NT2/D1 (cell line): Measurements from ENCODE around the gene MED26.

Experiments
- DNase-seq: peaks from one replicate; pipeline ENCODE4 v3.0.0-alpha.2; 2011; ENCODE audit warnings: low read depth, low spot score
- H3K27me3 ChIP-seq: 2 replicates; pipeline ENCODE4 v1.6.0; 2011; ENCODE audit warnings: mild to moderate bottlenecking; ENCODE audit not compliant: insufficient read length, insufficient read depth
- H3K36me3 ChIP-seq: 2 replicates; pipeline ENCODE4 v1.6.1; 2011; ENCODE audit warnings: mild to moderate bottlenecking, low read length, mixed read lengths; ENCODE audit not compliant: insufficient read depth, insufficient read length
- H3K4me1 ChIP-seq: 2 replicates; pipeline ENCODE4 v1.5.1; 2011; ENCODE audit not compliant: insufficient read depth, insufficient read length
- H3K4me3 ChIP-seq: 2 replicates; pipeline ENCODE4 v1.5.1; 2011; ENCODE audit warnings: low read depth; ENCODE audit not compliant: insufficient read length
- H3K9ac ChIP-seq: 2 replicates; pipeline ENCODE4 v1.6.0; 2011; ENCODE audit warnings: low read depth; ENCODE audit not compliant: insufficient read length
- H3K9me3 ChIP-seq: 2 replicates; pipeline ENCODE4 v1.5.1; 2011; ENCODE audit warnings: mild to moderate bottlenecking, low read length; ENCODE audit not compliant: insufficient read depth
- SUZ12 ChIP-seq: IDR thresholded peaks from 2 replicates; pipeline ENCODE4 v1.6.1; 2011; ENCODE audit not compliant: insufficient read length, insufficient read depth; ENCODE audit errors: extremely low read depth
- YY1 ChIP-seq: IDR thresholded peaks from 2 replicates; pipeline ENCODE4 v1.6.1; 2011; ENCODE audit not compliant: insufficient read length, insufficient read depth
- ZNF274 ChIP-seq: IDR thresholded peaks from 2 replicates; pipeline ENCODE4 v1.6.1; 2011; ENCODE audit warnings: mild to moderate bottlenecking, low read depth, low read length

Gene MED26

DNA sequence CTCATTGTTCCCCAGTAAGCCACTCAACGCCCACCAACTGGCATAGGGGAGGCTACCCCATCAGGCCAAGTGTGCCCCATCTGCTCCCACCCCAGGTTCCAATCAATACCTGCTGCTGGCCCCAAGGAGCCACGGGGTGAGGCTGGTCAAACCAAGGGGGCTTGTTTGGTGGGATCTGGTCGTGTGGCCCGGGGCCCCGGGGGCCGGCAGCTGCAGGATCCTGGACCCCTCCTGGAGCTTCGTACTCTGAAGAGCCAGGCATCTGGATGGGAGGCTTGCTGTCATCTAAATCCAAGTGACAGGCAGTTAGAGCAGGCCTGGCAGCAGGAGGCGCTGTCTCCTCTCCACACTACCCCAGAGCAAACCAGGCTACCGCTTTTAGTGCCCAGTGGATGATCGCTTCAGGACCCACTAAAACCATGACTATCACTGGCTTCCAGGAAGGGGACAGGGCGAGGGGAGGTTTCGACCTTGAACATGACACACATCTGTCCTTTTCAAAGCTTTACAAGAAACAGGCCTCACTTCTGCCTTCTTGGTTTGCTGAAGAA lies 100.0 kb downstream of the MED26 start:
- H3K36me3 ChIP-seq: peaks cover 95% of the 10 kb centered on the region
- DNase-seq: no peak
- H3K27me3 ChIP-seq: no peaks in the 10 kb centered on the region
- H3K4me3 ChIP-seq: no peak overlapping the region
- H3K9me3 ChIP-seq: no peaks in the 10 kb centered on the region
- TF ChIP-seq SUZ12: no peak
- H3K9ac ChIP-seq: no peak overlapping the region
- peaks cover 9% of the 10 kb centered on the region for H3K4me1 ChIP-seq

DNA sequence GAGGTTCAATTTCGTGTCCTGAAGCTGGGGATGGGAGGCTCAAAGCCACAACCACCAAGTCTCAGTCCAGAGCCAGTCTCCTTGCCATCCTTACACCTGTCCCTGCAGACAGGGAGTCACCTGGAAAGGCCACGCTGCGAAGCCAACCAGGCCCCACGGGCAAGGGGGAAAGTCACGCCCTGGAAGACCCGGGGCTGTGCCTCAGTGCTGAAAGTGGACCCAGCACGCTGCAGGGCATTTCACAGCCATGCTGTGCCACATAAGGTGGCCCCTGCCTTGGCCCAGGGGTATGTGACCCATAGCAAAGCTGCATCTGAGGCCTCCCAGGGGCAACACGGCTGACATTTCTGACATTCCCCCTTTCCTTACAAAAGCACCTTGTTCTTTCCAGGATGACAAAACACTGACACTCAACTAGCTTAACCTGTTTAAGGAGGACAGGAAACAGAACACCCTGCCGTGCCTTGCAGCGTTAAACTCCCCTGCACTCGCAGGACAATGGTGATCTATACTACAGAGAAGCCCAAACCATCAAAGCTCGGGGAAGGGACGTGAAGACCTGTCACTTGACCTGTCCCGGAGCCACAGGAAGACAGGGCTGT lies 100.6 kb downstream of the MED26 start:
- Histone ChIP-seq H3K9me3 (no peaks in the 10 kb centered on the region), H3K4me3 (no peak overlapping the region)

DNA sequence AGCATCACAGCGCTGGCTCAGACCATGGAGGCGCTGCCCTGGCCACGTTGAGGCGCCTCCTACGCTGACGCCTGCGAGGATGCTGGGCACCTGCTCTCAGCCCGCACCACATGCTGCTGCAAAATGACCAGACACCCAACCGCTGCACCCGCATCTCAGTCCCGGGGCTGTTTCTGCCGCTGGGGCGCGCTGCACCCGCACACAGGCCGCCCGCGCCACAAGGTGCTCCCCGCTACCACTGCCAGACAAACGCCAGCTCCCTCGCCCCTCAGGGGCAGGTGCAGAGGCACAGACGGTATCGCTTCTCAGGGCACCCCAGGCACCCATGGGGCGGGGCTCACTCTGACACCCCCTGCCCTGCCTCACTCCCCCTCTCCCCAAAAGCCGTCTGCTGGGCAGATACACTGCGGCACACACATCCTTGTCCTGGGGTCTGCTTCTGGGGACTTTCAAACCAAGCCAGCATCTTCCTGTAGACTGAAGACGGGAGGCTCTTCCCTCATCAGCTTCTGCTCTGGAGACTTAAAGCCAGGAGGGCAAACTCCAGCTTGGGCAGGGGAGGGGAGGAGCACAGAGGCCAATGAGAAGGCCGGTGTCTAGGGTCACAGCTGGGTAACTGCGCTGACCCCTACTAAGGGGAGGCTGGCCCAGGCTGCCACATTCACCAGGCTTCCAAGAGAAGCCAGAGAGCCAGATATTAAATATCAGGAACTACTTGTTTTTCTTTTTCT lies 102.1 kb downstream of the MED26 start:
- H3K9me3 ChIP-seq: no peaks in the 10 kb centered on the region
- H3K27me3 ChIP-seq: no peaks in the 10 kb centered on the region
- peaks cover 5% of the 10 kb centered on the region for H3K4me1 ChIP-seq
- no peak overlapping the region for H3K9ac ChIP-seq
- no peak for TF ChIP-seq SUZ12
- no peak for TF ChIP-seq ZNF274
- no peak for TF ChIP-seq YY1
- DNase-seq: no peak
- no peak overlapping the region for H3K4me3 ChIP-seq
- H3K36me3 ChIP-seq: peaks cover 92% of the 10 kb centered on the region

More for the DNA sequence above, 100.6 kb downstream of the MED26 start:
- H3K9ac ChIP-seq: no peak overlapping the region
- peaks cover 95% of the 10 kb centered on the region for H3K36me3 ChIP-seq
- peaks cover 7% of the 10 kb centered on the region for H3K4me1 ChIP-seq
- H3K27me3 ChIP-seq: no peaks in the 10 kb centered on the region
- no peak for DNase-seq
- TF ChIP-seq ZNF274 (no peak), YY1 (no peak), SUZ12 (no peak)

DNA sequence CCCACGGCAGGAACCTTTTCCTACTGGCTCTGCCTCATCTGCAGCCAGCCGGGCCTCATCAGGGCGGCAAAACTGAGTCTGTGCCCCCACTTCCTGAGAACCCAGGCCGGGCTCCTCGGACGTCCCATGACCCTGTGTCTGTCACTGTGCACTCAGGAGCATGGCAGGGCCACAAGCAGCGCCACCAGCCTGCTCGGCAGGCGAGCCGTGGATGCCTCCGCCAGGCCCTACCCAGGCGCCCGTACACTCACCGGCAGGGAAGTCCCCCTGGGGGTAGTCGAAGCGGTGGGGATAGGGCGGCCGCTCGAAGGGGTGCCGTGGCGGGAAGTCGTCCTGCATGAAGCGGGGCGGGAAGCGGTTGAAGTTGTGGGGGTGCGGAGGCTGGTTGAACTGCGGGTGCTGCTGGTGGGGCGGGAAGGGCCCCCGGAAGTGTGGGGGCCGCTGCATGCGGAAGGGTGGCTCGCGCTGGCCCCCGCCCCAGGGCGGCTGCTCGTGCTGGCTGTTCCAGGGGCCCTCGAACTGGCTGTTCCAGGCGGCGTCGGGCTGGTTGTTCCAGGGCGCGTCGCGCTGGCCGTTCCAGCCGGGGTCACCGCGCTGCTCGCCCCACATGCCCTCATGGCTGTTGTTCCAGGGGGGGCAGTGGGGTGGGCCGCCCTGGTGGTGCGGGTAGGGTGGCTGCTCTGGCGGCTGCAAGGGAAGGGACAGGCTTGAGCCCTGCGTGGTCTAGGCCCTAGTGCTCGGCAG lies 102.8 kb downstream of the MED26 start:
- Histone ChIP-seq H3K4me3 (no peak overlapping the region), H3K9me3 (no peaks in the 10 kb centered on the region), H3K27me3 (no peaks in the 10 kb centered on the region), H3K36me3 (peaks cover 92% of the 10 kb centered on the region), H3K9ac (no peak overlapping the region), H3K4me1 (peaks cover 5% of the 10 kb centered on the region)
- DNase-seq: no peak
- no peak for TF ChIP-seq YY1
- TF ChIP-seq ZNF274: no peak
- TF ChIP-seq SUZ12: no peak
